Endothelial cell of umbilical vein (primary cell): Measurements from ENCODE around the gene MMP25. TPM values are rescaled to one million over a fixed set of nuclear protein-coding genes. Genes with fewer than 3 reads are reported as not detected.

ENCODE experiments used
- BruUV-seq: library from RNA; stranded (reverse); fragments of 400-500 nt; replicated peaks from 2 replicates; lab custom pipeline; 2021; lab: Mats Ljungman, UMichigan
- CTCF ChIA-PET: fragments of 300-600, 350-600 bp; sonication (Branson Sonifier 250); formaldehyde crosslinking; loops from one replicate; lab custom pipeline; 2021; ENCODE audit warnings: antibody characterized with exemption, inconsistent platforms; lab: Charles Lee
- POLR2A ChIA-PET: fragments of 300-600, 350-600 bp; sonication (Branson Sonifier 250); formaldehyde crosslinking; loops from one replicate; lab custom pipeline; 2021; ENCODE audit warnings: antibody characterized with exemption, inconsistent platforms; lab: Charles Lee
- DNase-seq: peaks from one replicate; pipeline ENCODE4 v3.0.0-alpha.2; 2011; ENCODE audit warnings: low read depth, low spot score
- FAIRE-seq: peaks from 2 replicates; lab custom pipeline; 2011; peaks lifted over from hg19 to GRCh38; lab: Jason Lieb, UNC
- H2AFZ ChIP-seq: 2 replicates; pipeline ENCODE4 v1.6.0; 2012; ENCODE audit warnings: low read depth, low read length, control low read depth, inconsistent platforms
- H3K27ac ChIP-seq: 2 replicates; pipeline ENCODE4 v1.5.1; 2011; ENCODE audit warnings: low read depth, mild to moderate bottlenecking, control low read depth, low read length, moderate library complexity; ENCODE audit not compliant: insufficient read depth
- H3K27me3 ChIP-seq, 2 experiments: 2 replicates each; pipeline versions ENCODE4 v1.6.0 to v1.6.1; 2011; ENCODE audit warnings: low read length in 2 of 2, mixed read lengths in 1 of 2; ENCODE audit not compliant: control insufficient read depth in 2 of 2, insufficient read depth in 2 of 2
- H3K36me3 ChIP-seq, 2 experiments: 2 replicates in 1 of 2; 3 replicates in 1 of 2; pipeline ENCODE4 v1.5.1; 2011; ENCODE audit warnings: low read length in 2 of 2, mild to moderate bottlenecking in 1 of 2, moderate library complexity in 1 of 2; ENCODE audit not compliant: control insufficient read depth in 2 of 2, insufficient read depth in 2 of 2; ENCODE audit errors: extremely low read depth in 1 of 2
- H3K4me1 ChIP-seq: 3 replicates; pipeline ENCODE4 v1.5.1; 2011; ENCODE audit warnings: mild to moderate bottlenecking, low read length; ENCODE audit not compliant: control insufficient read depth, insufficient read depth; ENCODE audit errors: extremely low read depth
- H3K4me2 ChIP-seq: 2 replicates; pipeline ENCODE4 v1.6.1; 2011; ENCODE audit warnings: low read length, control low read depth, mixed read lengths; ENCODE audit not compliant: insufficient read depth
- H3K4me3 ChIP-seq, 3 experiments: fragments of 200-600 bp in 1 of 3; sonication (generic), shearing (Covaris generic) in 1 of 3; replicated peaks in 1 of 3; 2 replicates each; pipeline ENCODE4 v1.5.1; 2011 to 2016; ENCODE audit warnings: control low read depth in 3 of 3, low read length in 3 of 3, mild to moderate bottlenecking in 2 of 3, inconsistent platforms in 1 of 3, low read depth in 1 of 3, moderate library complexity in 1 of 3; ENCODE audit not compliant: insufficient read depth in 1 of 3
- H3K79me2 ChIP-seq: 2 replicates; pipeline ENCODE4 v1.6.0; 2012; ENCODE audit warnings: low read length, inconsistent platforms; ENCODE audit not compliant: control insufficient read depth, insufficient read depth
- H3K9ac ChIP-seq: replicated peaks from 2 replicates; pipeline ENCODE3; 2011; ENCODE audit warnings: low read length, control low read depth; ENCODE audit not compliant: insufficient read depth; ENCODE audit errors: extremely low read depth
- H3K9me1 ChIP-seq: replicated peaks from 3 replicates; pipeline ENCODE4 v1.6.0; 2011; ENCODE audit warnings: mild to moderate bottlenecking, low read length; ENCODE audit not compliant: control insufficient read depth, insufficient read depth; ENCODE audit errors: extremely low read depth
- H3K9me3 ChIP-seq: replicated peaks from 2 replicates; pipeline ENCODE4 v1.5.1; 2012; ENCODE audit warnings: low read length, inconsistent platforms; ENCODE audit not compliant: control insufficient read depth, insufficient read depth
- H4K20me1 ChIP-seq: replicated peaks from 2 replicates; pipeline ENCODE3; 2011; ENCODE audit warnings: mild to moderate bottlenecking, low read length; ENCODE audit not compliant: control insufficient read depth, insufficient read depth; ENCODE audit errors: extremely low read depth
- CTCF ChIP-seq, 2 donors: IDR thresholded peaks; 1 replicate in 1 of 2; 2 replicates in 1 of 2; pipeline ENCODE4 v1.5.1; 2011; ENCODE audit warnings: low read length in 2 of 2, mild to moderate bottlenecking in 2 of 2, moderate library complexity in 2 of 2, control low read depth in 1 of 2, inconsistent platforms in 1 of 2, low read depth in 1 of 2; ENCODE audit not compliant: insufficient read depth in 1 of 2; ENCODE audit errors: extremely low read depth in 1 of 2
- EZH2 ChIP-seq: IDR thresholded peaks from 2 replicates; pipeline ENCODE4 v1.6.1; 2012; ENCODE audit warnings: borderline replicate concordance, low read depth, mild to moderate bottlenecking, moderate library complexity, low read length, inconsistent platforms; ENCODE audit not compliant: severe bottlenecking
- FOS ChIP-seq: IDR thresholded peaks from 2 replicates; pipeline ENCODE4 v1.6.1; 2011; ENCODE audit warnings: mild to moderate bottlenecking, low read length, moderate library complexity, borderline replicate concordance; ENCODE audit not compliant: insufficient read depth
- JUN ChIP-seq: IDR thresholded peaks from 2 replicates; pipeline ENCODE4 v1.6.1; 2011; ENCODE audit warnings: borderline replicate concordance, low read depth; ENCODE audit not compliant: insufficient read length, insufficient read depth
- MAX ChIP-seq: IDR thresholded peaks from 2 replicates; pipeline ENCODE4 v1.6.1; 2011; ENCODE audit not compliant: insufficient read depth, insufficient read length
- MYC ChIP-seq: IDR thresholded peaks from one replicate; pipeline ENCODE4 v1.6.1; 2011; ENCODE audit warnings: mild to moderate bottlenecking, low read depth, low read length
- POLR2A ChIP-seq: IDR thresholded peaks from 2 replicates; pipeline ENCODE4 v1.6.1; 2012; ENCODE audit warnings: low read depth, mild to moderate bottlenecking, control low read depth, low read length
- POLR2AphosphoS5 ChIP-seq: IDR thresholded peaks from 2 replicates; pipeline ENCODE4 v1.6.1; 2012; ENCODE audit warnings: low read depth, mild to moderate bottlenecking, control low read depth, low read length, moderate library complexity; ENCODE audit not compliant: insufficient read depth
- dilution Hi-C: fragments of 300-500 bp; cut with MboI; formaldehyde crosslinking; loops from one replicate; pipeline ENCODE4 v1.15.0; 2019; ENCODE audit warnings: low sequenced_read_pairs; ENCODE audit not compliant: extremely low pct_ligation_motif_present
- intact Hi-C: fragments of 100-400 bp; cut with micrococcal nuclease; formaldehyde crosslinking; loops from one replicate; pipeline ENCODE4 v1.10.0; 2022
- polyA plus RNA-seq, 4 experiments: library from polyadenylated mRNA; depleted of rRNA in 3 of 4; stranded (reverse) in 3 of 4; unstranded in 1 of 4; fragments of >200 nt; gene quantifications; 2 replicates each; pipeline versions ENCODE4 v1.2.1 to v1.2.3, GENCODE V29; 2011 to 2012; ENCODE audit warnings: missing spikeins in 1 of 4
- total RNA-seq: library from RNA; stranded (reverse); gene quantifications from 2 replicates; pipeline ENCODE4 v1.2.3, GENCODE V29; 2021

The MMP25 gene
- total and polyA plus RNA-seq, 2 donors (not counting 3 experiments of a cell fraction or from before 2014, with no cell fraction given), result 0.08 to 0.35 TPM

GRCh38 chr16:3092501-3092941, 46.2 kb downstream of the MMP25 start:
- intact Hi-C loops, result no loop called here
- FAIRE-seq, result no peak
- no peak for DNase-seq
- H3K79me2 ChIP-seq, result no peaks in the 10 kb centered on the region
- peaks cover 12% of the 10 kb centered on the region for H3K4me1 ChIP-seq
- H2AFZ ChIP-seq, result no peak overlapping the region
- no peak overlapping the region for H3K9ac ChIP-seq
- POLR2A ChIA-PET, result no interaction called here
- dilution Hi-C loops, result no loop called here
- no peak overlapping the region for H3K4me2 ChIP-seq
- H3K27me3 ChIP-seq, result peaks cover 0 to 2% of the 10 kb centered on the region in 2 experiments
- no peaks in the 10 kb centered on the region for H3K9me1 ChIP-seq
- no peak for TF ChIP-seq EZH2
- no peak for TF ChIP-seq JUN
- TF ChIP-seq FOS, result no peak
- no peak for TF ChIP-seq CTCF (IDR thresholded peaks at IDR 0.05; ENCODE audit: extremely low read depth in 1 of 2, insufficient read depth in 1 of 2, low read depth in 1 of 2, low read length in 2 of 2)
- no peak for TF ChIP-seq POLR2AphosphoS5
- TF ChIP-seq MYC, result no peak
- no peak for TF ChIP-seq MAX
- no peak for TF ChIP-seq POLR2A
- H3K4me3 ChIP-seq, result no peak overlapping the region
- no peaks in the 10 kb centered on the region for H3K9me3 ChIP-seq
- H3K36me3 ChIP-seq, result no peaks in the 10 kb centered on the region
- H3K27ac ChIP-seq, result no peak overlapping the region
- no TSS peak for BruUV-seq
- CTCF ChIA-PET, result interaction anchor here (0.6 to 2.4 kb wide), 3 partner anchors 10 to 37 kb away, joined by 3 to 15 read pairs (median 15); no protein-coding TSS in a partner anchor
- no peaks in the 10 kb centered on the region for H4K20me1 ChIP-seq
